ENCODE results near the gene KLF8. TPM values are rescaled to one million over a fixed set of nuclear protein-coding genes. Genes with fewer than 3 reads are reported as not detected.

Gene KLF8
- total RNA-seq, 1 donor from 2014 or later, result 0.85 TPM

- no peak for DNase-seq
Observed at GRCh38 chrX:56310581-56310980, 78.4 kb downstream of the KLF8 start.

GRCh38 chrX:56313308-56313707, 81.2 kb downstream of the KLF8 start:
- no peak for DNase-seq

- DNase-seq, result no peak
Observed at GRCh38 chrX:56314334-56314733, 82.2 kb downstream of the KLF8 start.

GRCh38 chrX:56318076-56318475, 85.9 kb downstream of the KLF8 start:
- DNase-seq, result no peak

- DNase-seq, result no peak
Observed at GRCh38 chrX:56319165-56319564, 87.0 kb downstream of the KLF8 start.
